Panc1 (cell line): Measurements from ENCODE around the gene FAM98C. TPM values are rescaled to one million over a fixed set of nuclear protein-coding genes. Genes with fewer than 3 reads are reported as not detected.

Source experiments
- ATAC-seq: fragments of 200-7000 bp; cut with Tn5 transposase; 2 replicates; pipeline ENCODE4 v1.9.1; 2020; ENCODE audit warnings: mild to moderate bottlenecking, moderate library complexity
- BruUV-seq: library from RNA; stranded (reverse); fragments of 400-500 nt; replicated peaks from 2 replicates; lab custom pipeline; 2021; lab: Mats Ljungman, UMichigan
- CTCF ChIA-PET: fragments of 300-600 bp; sonication (Branson Sonifier 250); formaldehyde crosslinking; loops from one replicate; lab custom pipeline; 2022; ENCODE audit warnings: antibody characterized with exemption; lab: Charles Lee
- POLR2A ChIA-PET: fragments of 300-600 bp; sonication (Branson Sonifier 250); formaldehyde crosslinking; loops from one replicate; lab custom pipeline; 2022; ENCODE audit warnings: antibody characterized with exemption; lab: Charles Lee
- DNase-seq: peaks from one replicate; pipeline ENCODE4 v3.0.0-alpha.2; 2010; ENCODE audit warnings: low read depth, low spot score
- H3K27ac ChIP-seq: 2 replicates; pipeline ENCODE4 v1.5.1; 2011; ENCODE audit warnings: mild to moderate bottlenecking, low read length, inconsistent platforms
- H3K27me3 ChIP-seq: fragments of 200-500 bp; sonication (Bioruptor generic); 2 replicates; pipeline ENCODE4 v1.6.0; 2014; ENCODE audit warnings: low read length, inconsistent platforms; ENCODE audit not compliant: control insufficient read depth, insufficient read depth
- H3K36me3 ChIP-seq: fragments of 200-500 bp; sonication (Bioruptor generic); 2 replicates; pipeline ENCODE4 v1.5.1; 2014; ENCODE audit warnings: inconsistent platforms, mild to moderate bottlenecking, low read length, moderate library complexity; ENCODE audit not compliant: control insufficient read depth, insufficient read depth
- H3K4me1 ChIP-seq: 2 replicates; pipeline ENCODE4 v1.5.1; 2011; ENCODE audit warnings: inconsistent platforms, mild to moderate bottlenecking, low read length, moderate library complexity; ENCODE audit not compliant: control insufficient read depth, insufficient read depth
- H3K4me3 ChIP-seq, 2 experiments: 2 replicates each; pipeline ENCODE4 v1.5.1; 2011 to 2012; ENCODE audit warnings: low read depth in 2 of 2, low read length in 2 of 2, mild to moderate bottlenecking in 2 of 2, inconsistent platforms in 1 of 2, moderate library complexity in 1 of 2
- H3K9me3 ChIP-seq: fragments of 200-500 bp; sonication (Bioruptor generic); 2 replicates; pipeline ENCODE4 v1.5.1; 2014; ENCODE audit warnings: low read depth, mild to moderate bottlenecking, inconsistent platforms, low read length, moderate library complexity; ENCODE audit not compliant: control insufficient read depth, insufficient read depth
- POLR2AphosphoS5 ChIP-seq: IDR thresholded peaks from 2 replicates; pipeline ENCODE4 v1.6.1; 2012; ENCODE audit warnings: mild to moderate bottlenecking, low read depth, low read length, moderate library complexity
- SIN3A ChIP-seq: IDR thresholded peaks from 2 replicates; pipeline ENCODE4 v1.6.1; 2012; ENCODE audit warnings: low read depth, mild to moderate bottlenecking, low read length, moderate library complexity, borderline replicate concordance; ENCODE audit not compliant: insufficient read depth
- TCF7L2 ChIP-seq: IDR thresholded peaks from 2 replicates; pipeline ENCODE4 v1.6.1; 2011; ENCODE audit warnings: mild to moderate bottlenecking, low read depth, low read length, inconsistent platforms
- in situ Hi-C: cut with HindIII; loops from 2 replicates; pipeline ENCODE4 v1.10.0; 2016; ENCODE audit warnings: low sequenced_read_pairs, low pct_unique_long_range_greater_than_20kb
- intact Hi-C: fragments of 100-400 bp; cut with micrococcal nuclease; formaldehyde crosslinking; loops from one replicate; pipeline ENCODE4 v1.10.0; 2022; ENCODE audit not compliant: unreplicated experiment
- total RNA-seq: library from RNA; stranded (reverse); gene quantifications from one replicate; pipeline ENCODE4 v1.2.1, GENCODE V29; 2021; ENCODE audit not compliant: unreplicated experiment
- TF ChIP-seq, protein P1 (sequence below): fragments of 450-650 bp; IDR thresholded peaks from 2 replicates; pipeline ENCODE4 v1.5.1; 2017; ENCODE audit warnings: mild to moderate bottlenecking
- TF ChIP-seq, protein P2 (sequence below), 2 experiments: IDR thresholded peaks; 2 replicates each; pipeline ENCODE4 v1.6.1; 2011 to 2012; ENCODE audit warnings: low read depth in 2 of 2, control low read depth in 1 of 2, low read length in 1 of 2, mild to moderate bottlenecking in 1 of 2, moderate library complexity in 1 of 2; ENCODE audit not compliant: insufficient read depth in 1 of 2

The FAM98C gene
- total RNA-seq, 1 experiment from 2014 or later: 24.7 TPM

DNA sequence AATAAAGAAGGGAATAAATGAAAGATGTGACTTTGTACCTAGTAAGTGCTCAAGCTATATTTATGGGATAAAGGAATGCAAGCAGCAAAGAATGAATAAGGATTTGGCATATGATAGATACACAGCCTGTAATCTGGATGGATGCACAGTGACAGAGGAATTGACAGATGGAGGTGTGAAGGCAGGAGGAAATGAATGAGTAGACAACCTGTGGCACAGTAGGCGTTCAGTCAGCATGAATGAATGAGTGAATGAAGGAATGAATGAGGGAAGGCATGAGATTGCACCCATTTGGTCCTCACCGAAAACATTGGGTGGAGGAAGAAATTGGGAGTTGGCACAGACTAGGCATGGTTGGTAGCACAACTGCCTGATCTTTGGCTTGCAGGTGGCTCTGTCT is 33.3 kb upstream of the FAM98C start:
- H3K36me3 ChIP-seq: no peaks in the 10 kb centered on the region
- no TSS peak for BruUV-seq
- H3K27me3 ChIP-seq: no peaks in the 10 kb centered on the region
- ATAC-seq (no peak), DNase-seq (no peak)
- POLR2A ChIA-PET: no interaction called here
- no peaks in the 10 kb centered on the region for H3K9me3 ChIP-seq
- CTCF ChIA-PET: no interaction called here
- intact Hi-C loops (no loop called here), in situ Hi-C loops (no loop called here)
- TF ChIP-seq, protein P1, sequence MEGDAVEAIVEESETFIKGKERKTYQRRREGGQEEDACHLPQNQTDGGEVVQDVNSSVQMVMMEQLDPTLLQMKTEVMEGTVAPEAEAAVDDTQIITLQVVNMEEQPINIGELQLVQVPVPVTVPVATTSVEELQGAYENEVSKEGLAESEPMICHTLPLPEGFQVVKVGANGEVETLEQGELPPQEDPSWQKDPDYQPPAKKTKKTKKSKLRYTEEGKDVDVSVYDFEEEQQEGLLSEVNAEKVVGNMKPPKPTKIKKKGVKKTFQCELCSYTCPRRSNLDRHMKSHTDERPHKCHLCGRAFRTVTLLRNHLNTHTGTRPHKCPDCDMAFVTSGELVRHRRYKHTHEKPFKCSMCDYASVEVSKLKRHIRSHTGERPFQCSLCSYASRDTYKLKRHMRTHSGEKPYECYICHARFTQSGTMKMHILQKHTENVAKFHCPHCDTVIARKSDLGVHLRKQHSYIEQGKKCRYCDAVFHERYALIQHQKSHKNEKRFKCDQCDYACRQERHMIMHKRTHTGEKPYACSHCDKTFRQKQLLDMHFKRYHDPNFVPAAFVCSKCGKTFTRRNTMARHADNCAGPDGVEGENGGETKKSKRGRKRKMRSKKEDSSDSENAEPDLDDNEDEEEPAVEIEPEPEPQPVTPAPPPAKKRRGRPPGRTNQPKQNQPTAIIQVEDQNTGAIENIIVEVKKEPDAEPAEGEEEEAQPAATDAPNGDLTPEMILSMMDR: no peak
- TF ChIP-seq SIN3A (no peak), POLR2AphosphoS5 (no peak), TCF7L2 (no peak)
- TF ChIP-seq, protein P2, sequence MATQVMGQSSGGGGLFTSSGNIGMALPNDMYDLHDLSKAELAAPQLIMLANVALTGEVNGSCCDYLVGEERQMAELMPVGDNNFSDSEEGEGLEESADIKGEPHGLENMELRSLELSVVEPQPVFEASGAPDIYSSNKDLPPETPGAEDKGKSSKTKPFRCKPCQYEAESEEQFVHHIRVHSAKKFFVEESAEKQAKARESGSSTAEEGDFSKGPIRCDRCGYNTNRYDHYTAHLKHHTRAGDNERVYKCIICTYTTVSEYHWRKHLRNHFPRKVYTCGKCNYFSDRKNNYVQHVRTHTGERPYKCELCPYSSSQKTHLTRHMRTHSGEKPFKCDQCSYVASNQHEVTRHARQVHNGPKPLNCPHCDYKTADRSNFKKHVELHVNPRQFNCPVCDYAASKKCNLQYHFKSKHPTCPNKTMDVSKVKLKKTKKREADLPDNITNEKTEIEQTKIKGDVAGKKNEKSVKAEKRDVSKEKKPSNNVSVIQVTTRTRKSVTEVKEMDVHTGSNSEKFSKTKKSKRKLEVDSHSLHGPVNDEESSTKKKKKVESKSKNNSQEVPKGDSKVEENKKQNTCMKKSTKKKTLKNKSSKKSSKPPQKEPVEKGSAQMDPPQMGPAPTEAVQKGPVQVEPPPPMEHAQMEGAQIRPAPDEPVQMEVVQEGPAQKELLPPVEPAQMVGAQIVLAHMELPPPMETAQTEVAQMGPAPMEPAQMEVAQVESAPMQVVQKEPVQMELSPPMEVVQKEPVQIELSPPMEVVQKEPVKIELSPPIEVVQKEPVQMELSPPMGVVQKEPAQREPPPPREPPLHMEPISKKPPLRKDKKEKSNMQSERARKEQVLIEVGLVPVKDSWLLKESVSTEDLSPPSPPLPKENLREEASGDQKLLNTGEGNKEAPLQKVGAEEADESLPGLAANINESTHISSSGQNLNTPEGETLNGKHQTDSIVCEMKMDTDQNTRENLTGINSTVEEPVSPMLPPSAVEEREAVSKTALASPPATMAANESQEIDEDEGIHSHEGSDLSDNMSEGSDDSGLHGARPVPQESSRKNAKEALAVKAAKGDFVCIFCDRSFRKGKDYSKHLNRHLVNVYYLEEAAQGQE (IDR thresholded peaks at IDR 0.05; ENCODE audit: insufficient read depth in 1 of 2, low read depth in 2 of 2, low read length in 1 of 2): no peak
- H3K27ac ChIP-seq: no peak overlapping the region
- H3K4me1 ChIP-seq: peaks cover 3% of the 10 kb centered on the region
- H3K4me3 ChIP-seq: no peak overlapping the region

DNA sequence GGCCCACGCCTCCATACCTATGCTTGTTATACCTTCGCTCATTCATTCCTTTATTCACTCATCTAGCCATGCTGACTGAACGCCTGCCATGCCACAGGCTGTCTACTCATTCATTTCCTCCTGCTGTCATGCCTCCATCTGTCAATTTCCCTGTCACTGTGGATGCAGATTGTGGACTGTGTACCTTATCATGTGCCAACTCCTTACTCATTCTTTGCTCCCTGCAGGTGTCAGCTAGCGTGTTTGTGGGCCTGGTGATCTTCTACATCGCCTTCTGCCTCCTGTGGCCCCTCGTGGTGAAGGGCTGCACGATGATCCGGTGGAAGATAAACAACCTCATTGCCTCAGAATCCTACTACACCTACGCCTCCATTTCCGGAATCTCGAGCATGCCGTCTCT is 32.6 kb upstream of the FAM98C start:
- CTCF ChIA-PET: no interaction called here

More for the DNA sequence above, 32.6 kb upstream of the FAM98C start:
- ATAC-seq (no peak), DNase-seq (no peak)
- Histone ChIP-seq H3K4me1 (peaks cover 3% of the 10 kb centered on the region), H3K27ac (no peak overlapping the region), H3K4me3 (no peak overlapping the region), H3K36me3 (no peaks in the 10 kb centered on the region; the same call in 1 of the 2 replicates), H3K27me3 (no peaks in the 10 kb centered on the region), H3K9me3 (no peaks in the 10 kb centered on the region)
- TF ChIP-seq TCF7L2 (no peak), SIN3A (no peak), POLR2AphosphoS5 (no peak)
- TF ChIP-seq, protein P1: no peak
- TF ChIP-seq, protein P2 (IDR thresholded peaks at IDR 0.05; ENCODE audit: insufficient read depth in 1 of 2, low read depth in 2 of 2, low read length in 1 of 2): no peak
- POLR2A ChIA-PET: no interaction called here
- in situ Hi-C loops (no loop called here), intact Hi-C loops (no loop called here)
- no TSS peak for BruUV-seq
